ENCODE data around the gene DNAJB11.

The DNAJB11 gene

DNA sequence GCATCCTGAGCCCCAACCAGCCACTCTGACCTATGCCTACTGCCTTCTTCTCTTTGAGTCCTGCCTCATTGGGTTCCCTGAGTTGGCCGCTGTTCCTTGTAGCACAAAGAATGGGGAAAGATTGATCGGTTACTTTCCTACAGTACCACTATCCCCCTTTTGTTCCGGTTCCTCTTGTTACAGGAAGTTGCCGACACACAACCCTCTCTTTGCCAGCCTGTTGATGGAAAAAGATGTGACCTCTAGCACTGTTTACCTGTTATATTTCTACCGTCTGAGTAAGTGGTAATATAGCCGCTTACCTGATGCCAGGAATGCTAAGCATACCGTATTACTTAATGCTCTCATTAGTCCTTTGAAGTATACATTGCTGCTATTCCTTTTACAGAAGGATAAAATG lies 32.6 kb downstream of the DNAJB11 start:
- no peaks in the 10 kb centered on the region for H3K9me3 ChIP-seq (ENCODE audit: control insufficient read depth, insufficient read depth, low read length)
- H3K4me2 ChIP-seq (ENCODE audit: low read length): no peak overlapping the region
- H3K79me2 ChIP-seq (ENCODE audit: control insufficient read depth, low read length): no peaks in the 10 kb centered on the region
- no peak overlapping the region for H3K4me3 ChIP-seq (ENCODE audit: low read length)
- H3K27ac ChIP-seq (ENCODE audit: low read depth, low read length): no peak overlapping the region
- H3K4me1 ChIP-seq (ENCODE audit: control insufficient read depth, low read length): no peaks in the 10 kb centered on the region
- no peaks in the 10 kb centered on the region for H3K9me2 ChIP-seq (replicated peaks; ENCODE audit: control insufficient read depth, low read length)
- TF ChIP-seq, protein P1, sequence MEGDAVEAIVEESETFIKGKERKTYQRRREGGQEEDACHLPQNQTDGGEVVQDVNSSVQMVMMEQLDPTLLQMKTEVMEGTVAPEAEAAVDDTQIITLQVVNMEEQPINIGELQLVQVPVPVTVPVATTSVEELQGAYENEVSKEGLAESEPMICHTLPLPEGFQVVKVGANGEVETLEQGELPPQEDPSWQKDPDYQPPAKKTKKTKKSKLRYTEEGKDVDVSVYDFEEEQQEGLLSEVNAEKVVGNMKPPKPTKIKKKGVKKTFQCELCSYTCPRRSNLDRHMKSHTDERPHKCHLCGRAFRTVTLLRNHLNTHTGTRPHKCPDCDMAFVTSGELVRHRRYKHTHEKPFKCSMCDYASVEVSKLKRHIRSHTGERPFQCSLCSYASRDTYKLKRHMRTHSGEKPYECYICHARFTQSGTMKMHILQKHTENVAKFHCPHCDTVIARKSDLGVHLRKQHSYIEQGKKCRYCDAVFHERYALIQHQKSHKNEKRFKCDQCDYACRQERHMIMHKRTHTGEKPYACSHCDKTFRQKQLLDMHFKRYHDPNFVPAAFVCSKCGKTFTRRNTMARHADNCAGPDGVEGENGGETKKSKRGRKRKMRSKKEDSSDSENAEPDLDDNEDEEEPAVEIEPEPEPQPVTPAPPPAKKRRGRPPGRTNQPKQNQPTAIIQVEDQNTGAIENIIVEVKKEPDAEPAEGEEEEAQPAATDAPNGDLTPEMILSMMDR (IDR thresholded peaks at IDR 0.05; ENCODE audit: low read depth, low read length, poor library complexity, severe bottlenecking): no peak
- TF ChIP-seq EZH2phosphoT487 (IDR thresholded peaks at IDR 0.05; ENCODE audit: borderline replicate concordance, low read length): no peak
- H4K20me1 ChIP-seq (ENCODE audit: control insufficient read depth, insufficient read depth, low read depth, low read length): no peaks in the 10 kb centered on the region
- no peaks in the 10 kb centered on the region for H3K27me3 ChIP-seq (ENCODE audit: control insufficient read depth, low read length)
- H3K36me3 ChIP-seq (ENCODE audit: control insufficient read depth, low read length): no peaks in the 10 kb centered on the region
- no peaks in the 10 kb centered on the region for H3F3A ChIP-seq (ENCODE audit: control insufficient read depth, insufficient read depth)

DNA sequence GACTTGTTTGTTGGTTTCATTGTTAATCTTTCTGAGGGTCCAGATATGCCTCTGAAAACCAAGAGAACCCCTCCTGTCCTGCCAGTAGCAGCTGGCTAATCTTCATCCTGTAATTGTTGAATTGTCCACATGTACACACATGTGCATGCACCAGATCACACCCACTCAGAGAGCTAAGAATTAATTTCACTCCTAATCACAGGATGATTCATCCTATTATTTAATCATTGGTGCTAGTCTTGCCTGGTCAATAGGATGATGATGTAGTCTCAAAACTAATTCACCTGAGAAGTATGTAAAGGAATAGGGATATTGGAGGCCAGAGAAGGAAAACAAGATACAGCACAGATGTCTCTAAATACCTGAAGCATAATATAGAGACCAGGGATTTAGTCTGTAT lies 34.6 kb downstream of the DNAJB11 start:
- Histone ChIP-seq H4K20me1 (ENCODE audit: control insufficient read depth, insufficient read depth, low read depth, low read length) (no peaks in the 10 kb centered on the region), H3K4me3 (ENCODE audit: low read length) (no peak overlapping the region), H3K4me1 (ENCODE audit: control insufficient read depth, low read length) (no peaks in the 10 kb centered on the region), H3F3A (ENCODE audit: control insufficient read depth, insufficient read depth) (no peaks in the 10 kb centered on the region), H3K27me3 (ENCODE audit: control insufficient read depth, low read length) (no peaks in the 10 kb centered on the region), H3K36me3 (ENCODE audit: control insufficient read depth, low read length) (no peaks in the 10 kb centered on the region), H3K27ac (ENCODE audit: low read depth, low read length) (no peak overlapping the region), H3K9me2 (replicated peaks; ENCODE audit: control insufficient read depth, low read length) (no peaks in the 10 kb centered on the region), H3K9me3 (ENCODE audit: control insufficient read depth, insufficient read depth, low read length) (no peaks in the 10 kb centered on the region), H3K4me2 (ENCODE audit: low read length) (no peak overlapping the region), H3K79me2 (ENCODE audit: control insufficient read depth, low read length) (no peaks in the 10 kb centered on the region)
- TF ChIP-seq EZH2phosphoT487 (IDR thresholded peaks at IDR 0.05; ENCODE audit: borderline replicate concordance, low read length): no peak
- TF ChIP-seq, protein P1 (IDR thresholded peaks at IDR 0.05; ENCODE audit: low read depth, low read length, poor library complexity, severe bottlenecking): no peak

DNA sequence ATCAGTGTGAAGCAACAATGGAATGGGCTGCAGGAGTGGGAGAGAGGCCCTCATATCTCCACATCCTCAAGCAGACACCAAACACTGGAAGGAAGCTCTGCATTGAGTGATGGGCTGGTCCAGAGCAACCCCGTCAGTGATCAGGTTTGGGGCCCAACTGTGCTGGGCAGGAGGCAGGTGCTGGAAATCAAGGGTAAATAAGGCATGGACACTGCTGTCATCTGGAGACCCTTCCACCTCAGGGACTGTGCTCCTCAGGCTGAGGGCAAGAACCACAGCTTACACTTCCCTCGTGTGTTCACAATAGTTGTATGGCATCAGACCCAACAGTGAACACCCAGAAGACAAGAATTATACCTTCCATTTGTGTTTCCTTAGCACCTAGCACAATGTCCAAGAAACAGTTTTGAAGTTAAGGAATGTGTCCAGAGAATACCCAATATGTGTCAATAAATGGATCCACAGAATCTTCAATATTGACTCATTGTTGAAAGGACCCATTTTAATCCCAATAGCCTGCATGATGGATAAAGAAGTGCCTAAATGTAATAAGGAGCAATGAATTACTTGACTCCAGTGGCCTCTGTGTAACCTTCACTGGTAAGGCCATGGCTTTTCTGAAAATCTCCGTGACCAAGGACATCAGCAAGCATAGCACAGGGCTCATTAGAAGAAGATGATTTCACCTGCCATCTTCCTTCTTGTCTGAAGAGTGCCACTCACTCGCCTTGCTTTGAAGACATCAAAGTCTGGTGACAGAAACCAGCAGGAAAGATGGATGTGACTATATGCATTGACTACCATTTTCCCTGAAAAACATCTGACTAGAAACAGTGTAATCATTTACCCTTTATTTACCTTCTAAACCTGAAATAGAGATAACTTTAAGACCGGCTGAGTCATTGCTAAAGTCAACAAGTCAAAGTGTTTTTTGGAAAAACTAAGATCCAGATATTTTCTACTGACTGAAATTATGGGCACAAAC lies 35.3 kb downstream of the DNAJB11 start:
- no peaks in the 10 kb centered on the region for H3K79me2 ChIP-seq (ENCODE audit: control insufficient read depth, low read length)
- H3K4me2 ChIP-seq (ENCODE audit: low read length): no peak overlapping the region
- H3K4me1 ChIP-seq (ENCODE audit: control insufficient read depth, low read length): no peaks in the 10 kb centered on the region

More for the DNA sequence above, 35.3 kb downstream of the DNAJB11 start:
- Histone ChIP-seq H3F3A (ENCODE audit: control insufficient read depth, insufficient read depth) (no peaks in the 10 kb centered on the region), H3K27ac (ENCODE audit: low read depth, low read length) (no peak overlapping the region), H3K9me3 (ENCODE audit: control insufficient read depth, insufficient read depth, low read length) (no peaks in the 10 kb centered on the region), H3K9me2 (replicated peaks; ENCODE audit: control insufficient read depth, low read length) (no peaks in the 10 kb centered on the region), H3K36me3 (ENCODE audit: control insufficient read depth, low read length) (no peaks in the 10 kb centered on the region), H4K20me1 (ENCODE audit: control insufficient read depth, insufficient read depth, low read depth, low read length) (no peaks in the 10 kb centered on the region), H3K27me3 (ENCODE audit: control insufficient read depth, low read length) (no peaks in the 10 kb centered on the region), H3K4me3 (ENCODE audit: low read length) (no peak overlapping the region)
- TF ChIP-seq EZH2phosphoT487 (IDR thresholded peaks at IDR 0.05; ENCODE audit: borderline replicate concordance, low read length): no peak
- TF ChIP-seq, protein P1 (IDR thresholded peaks at IDR 0.05; ENCODE audit: low read depth, low read length, poor library complexity, severe bottlenecking): no peak
